GM12891 (cell line): Measurements from ENCODE around the gene E2F1.

Source experiments
- DNase-seq: peaks from one replicate; pipeline ENCODE4 v3.0.0; 2011; ENCODE audit warnings: low spot score; ENCODE audit not compliant: insufficient read length
- FAIRE-seq: peaks from 2 replicates; lab custom pipeline; 2011; peaks lifted over from hg19 to GRCh38; lab: Jason Lieb, UNC
- PAX5 ChIP-seq: IDR thresholded peaks from 2 replicates; pipeline ENCODE4 v1.6.1; 2011; ENCODE audit warnings: low read length, moderate library complexity, mild to moderate bottlenecking; ENCODE audit not compliant: insufficient read depth, severe bottlenecking
- POLR2A ChIP-seq: IDR thresholded peaks from 2 replicates; pipeline ENCODE4 v1.6.1; 2011; ENCODE audit warnings: low read depth, low read length, control low read depth
- POLR2AphosphoS5 ChIP-seq: IDR thresholded peaks from 2 replicates; pipeline ENCODE4 v1.6.1; 2011; ENCODE audit warnings: low read depth, low read length, control low read depth
- POU2F2 ChIP-seq: IDR thresholded peaks from 2 replicates; pipeline ENCODE4 v1.6.1; 2011; ENCODE audit warnings: low read depth, mild to moderate bottlenecking, control low read depth, low read length, moderate library complexity
- SPI1 ChIP-seq: IDR thresholded peaks from 2 replicates; pipeline ENCODE4 v1.6.1; 2011; ENCODE audit warnings: low read depth, low read length, control low read depth
- TAF1 ChIP-seq: IDR thresholded peaks from 2 replicates; pipeline ENCODE4 v1.6.1; 2011; ENCODE audit warnings: low read depth, low read length, control low read depth

Gene E2F1

DNA sequence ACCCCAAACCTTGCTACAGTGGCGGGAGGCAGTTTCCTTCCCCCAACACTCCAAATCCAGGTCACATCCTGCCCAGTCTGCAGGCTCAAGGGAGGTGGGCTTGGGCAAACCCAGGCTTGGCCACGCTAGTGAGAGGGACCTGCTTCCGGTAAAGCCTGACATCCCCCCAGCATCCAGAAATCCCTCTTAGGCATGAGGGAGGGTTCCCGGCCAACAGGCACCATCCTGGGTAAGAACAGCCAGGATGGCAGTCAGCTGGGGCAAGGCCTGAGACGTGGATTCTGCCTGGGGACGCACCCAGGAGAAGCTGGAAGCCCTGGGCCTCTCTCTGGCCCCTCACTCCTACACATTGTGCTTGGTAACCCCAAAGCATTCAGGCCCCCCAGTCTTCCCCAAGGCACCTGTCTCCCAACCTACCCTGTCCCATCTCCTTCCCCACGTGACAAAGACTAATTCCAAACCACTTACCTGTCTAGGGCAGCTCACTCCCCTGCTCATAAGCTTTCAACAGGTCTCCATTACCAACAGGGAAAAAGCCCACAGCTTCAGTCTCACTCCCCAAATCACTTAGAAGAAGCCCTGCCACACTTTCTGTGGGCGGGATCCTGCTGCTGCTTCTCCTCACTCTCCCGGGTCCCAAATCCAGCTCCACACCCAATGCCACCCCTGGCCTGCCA is 22.0 kb downstream of the E2F1 start:
- DNase-seq (peak; percentile 23), FAIRE-seq (no peak)
- TF ChIP-seq POU2F2 (no peak), POLR2AphosphoS5 (no peak), TAF1 (no peak), PAX5 (no peak), SPI1 (no peak), POLR2A (no peak)

DNA sequence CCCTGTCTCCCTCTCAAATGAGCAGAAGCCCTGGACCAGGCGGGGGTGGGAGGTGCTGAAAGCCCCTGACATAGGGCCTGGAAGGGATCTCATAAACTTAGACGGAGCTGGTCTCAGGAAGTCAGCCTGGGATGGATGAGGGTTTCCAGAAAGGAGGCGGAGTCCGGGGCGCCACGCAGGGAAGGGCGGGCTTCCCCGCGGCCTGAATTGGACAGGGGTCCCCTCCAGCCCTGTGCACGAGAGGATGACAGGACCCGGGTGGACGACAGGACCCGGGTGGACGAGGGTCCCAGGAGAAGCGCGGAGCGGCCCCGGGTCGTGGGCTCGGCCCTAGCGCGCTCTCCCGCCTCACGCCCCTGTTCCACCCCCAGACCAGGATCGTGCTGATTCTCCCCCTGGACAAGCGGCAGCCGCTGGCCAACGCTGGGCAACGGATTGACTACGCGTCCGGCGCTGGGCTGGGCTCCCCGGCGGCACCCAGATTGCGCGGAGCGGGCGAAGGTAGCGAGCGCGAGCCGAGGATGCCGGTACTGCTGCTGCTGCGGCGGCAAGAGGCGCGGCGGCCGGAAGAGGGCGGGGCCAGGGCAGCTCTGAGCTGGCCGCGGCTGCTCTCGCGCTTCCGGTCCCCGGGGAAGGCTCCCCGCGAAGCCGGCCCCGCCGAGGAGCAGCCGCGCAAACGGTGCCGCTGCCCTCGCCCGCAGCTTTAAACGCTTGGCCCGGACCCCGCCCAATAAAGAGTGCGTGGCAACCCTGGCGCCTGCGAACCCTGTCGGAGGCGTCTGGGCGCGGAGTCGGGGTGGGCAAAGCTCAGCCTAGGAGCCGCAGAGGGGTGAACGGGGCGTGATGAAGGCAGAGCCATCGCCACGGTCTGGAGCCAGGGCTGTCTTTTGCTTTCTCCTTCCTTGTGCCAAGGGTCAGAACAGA is 22.8 kb downstream of the E2F1 start:
- peak; percentile 87 for FAIRE-seq

DNA sequence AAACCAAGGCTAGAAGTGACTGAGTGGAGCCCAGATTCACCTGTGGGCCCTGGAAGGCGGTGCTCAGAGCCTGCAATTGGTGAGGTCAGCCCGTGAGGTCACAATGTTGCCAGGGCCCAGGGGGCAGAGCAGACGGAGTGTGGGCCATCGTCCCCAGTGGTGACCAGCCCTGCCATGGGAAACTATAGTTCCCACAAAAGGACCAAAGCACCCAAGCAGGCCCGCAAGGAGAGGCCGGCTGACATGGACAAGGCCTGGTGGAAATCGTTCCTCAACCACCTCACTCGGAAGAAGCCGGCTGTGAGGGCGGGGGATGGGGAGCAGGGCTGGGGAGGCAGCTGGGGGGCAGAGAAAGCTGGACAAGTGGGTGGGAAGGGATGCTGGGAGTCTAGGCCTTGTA is 24.0 kb downstream of the E2F1 start, which contains the start of gene C20orf144:
Gene C20orf144 (plus strand): TSS at position 156 of the 400 bp plus-strand sequence. CDS start 19 bp downstream, at position 175.
- TF ChIP-seq POU2F2: no peak
- TF ChIP-seq TAF1: no peak
- no peak for TF ChIP-seq SPI1
- TF ChIP-seq POLR2A: no peak
- no peak for TF ChIP-seq POLR2AphosphoS5
- no peak for TF ChIP-seq PAX5
- peak; percentile 8 for DNase-seq
- FAIRE-seq: no peak

More for the DNA sequence above, 22.8 kb downstream of the E2F1 start:
- DNase-seq: peak; percentile 91
- no peak for TF ChIP-seq POLR2AphosphoS5
- no peak for TF ChIP-seq POU2F2
- no peak for TF ChIP-seq PAX5
- TF ChIP-seq TAF1: peak; percentile 73
- TF ChIP-seq POLR2A: peak; percentile 67
- TF ChIP-seq SPI1: no peak

DNA sequence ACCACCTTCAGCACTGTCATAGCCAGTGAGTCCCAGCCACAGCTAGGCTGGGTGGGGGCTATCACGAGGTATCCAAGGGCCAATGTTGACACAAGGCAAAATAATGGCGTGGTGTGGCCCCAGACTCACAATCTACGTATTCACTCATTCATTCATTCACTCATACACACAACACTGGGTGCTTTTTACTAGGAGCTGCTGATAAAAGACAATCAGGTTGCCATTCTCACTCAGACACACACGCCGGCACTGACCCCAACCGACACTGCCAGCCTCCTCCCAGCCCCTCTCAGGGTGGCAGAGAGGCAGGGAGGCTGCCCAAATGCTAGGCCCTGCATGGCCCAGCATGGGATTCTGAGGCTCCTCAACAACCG is 25.5 kb downstream of the E2F1 start:
- no peak for DNase-seq
- TF ChIP-seq TAF1 (no peak), POU2F2 (no peak), POLR2AphosphoS5 (no peak), POLR2A (no peak), SPI1 (no peak), PAX5 (no peak)
- FAIRE-seq: no peak

DNA sequence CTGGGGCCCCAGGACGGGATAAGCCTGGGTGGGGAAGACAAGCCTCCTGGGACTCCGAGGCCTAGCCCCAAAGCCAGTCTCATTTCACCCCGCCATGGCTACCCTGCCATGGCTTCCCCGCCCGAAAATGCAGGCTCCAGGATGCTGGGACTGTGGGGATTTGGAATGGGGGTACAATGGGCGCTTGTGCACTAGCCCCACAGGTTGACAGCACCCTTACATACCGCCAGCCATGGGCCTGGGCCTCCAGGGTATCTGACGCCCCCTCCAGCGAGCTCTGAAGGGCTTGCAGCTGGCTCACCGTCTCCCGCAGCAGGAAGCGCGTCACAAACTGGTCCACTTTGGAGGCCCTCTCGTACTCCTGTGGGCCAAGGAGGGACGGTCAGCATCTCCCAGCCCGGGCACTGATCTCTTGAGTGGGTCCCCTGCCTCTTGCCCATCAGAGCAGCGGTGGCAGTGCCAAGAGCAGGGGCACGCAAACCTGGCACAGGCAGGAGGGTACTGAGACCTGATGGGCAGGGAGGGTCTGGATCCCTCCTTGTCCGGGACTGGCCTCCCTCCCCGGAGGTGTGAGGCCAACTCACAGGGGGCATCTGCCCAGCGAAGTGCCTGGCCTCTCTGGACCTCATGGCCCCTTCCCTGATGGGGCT is 26.0 kb downstream of the E2F1 start:
- FAIRE-seq (no peak), DNase-seq (no peak)
- TF ChIP-seq SPI1 (no peak), PAX5 (no peak)

DNA sequence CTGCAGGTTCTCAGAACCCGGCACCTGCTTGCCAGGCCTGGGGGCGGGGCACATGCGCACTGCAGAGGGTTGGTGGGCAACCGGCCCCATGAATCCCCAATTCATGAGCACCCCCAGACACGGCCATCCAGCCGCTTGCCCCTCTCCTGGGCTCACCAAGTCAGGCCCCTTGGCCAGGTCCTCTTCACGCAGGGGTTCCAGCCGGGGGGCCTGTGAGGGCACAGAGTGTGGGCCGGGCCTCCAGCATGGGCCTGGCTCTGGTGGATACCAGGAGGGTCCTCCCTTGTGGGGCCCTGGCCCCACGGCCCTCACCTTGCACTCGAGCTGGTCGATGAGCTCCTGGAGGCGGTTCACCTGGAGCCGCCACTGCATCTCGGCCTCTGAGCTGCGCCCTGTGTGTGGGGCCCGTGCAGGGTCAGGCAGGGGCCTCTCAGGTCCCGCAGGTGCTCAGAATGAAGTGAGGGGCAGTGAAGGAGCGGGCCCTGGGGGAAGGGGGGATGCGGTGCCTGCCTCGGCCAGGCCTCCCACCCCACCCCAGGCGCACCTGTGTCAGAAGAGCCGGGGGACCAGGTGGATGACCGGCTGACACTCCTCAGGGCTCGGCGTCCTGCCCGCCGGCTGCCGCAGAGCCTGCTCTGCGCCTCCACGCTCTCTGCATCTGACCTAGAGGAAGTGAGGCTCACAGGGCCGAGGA is 26.7 kb downstream of the E2F1 start:
- no peak for FAIRE-seq
- DNase-seq: no peak
- TF ChIP-seq SPI1 (no peak), POLR2AphosphoS5 (no peak), POU2F2 (no peak), PAX5 (no peak), TAF1 (no peak)

DNA sequence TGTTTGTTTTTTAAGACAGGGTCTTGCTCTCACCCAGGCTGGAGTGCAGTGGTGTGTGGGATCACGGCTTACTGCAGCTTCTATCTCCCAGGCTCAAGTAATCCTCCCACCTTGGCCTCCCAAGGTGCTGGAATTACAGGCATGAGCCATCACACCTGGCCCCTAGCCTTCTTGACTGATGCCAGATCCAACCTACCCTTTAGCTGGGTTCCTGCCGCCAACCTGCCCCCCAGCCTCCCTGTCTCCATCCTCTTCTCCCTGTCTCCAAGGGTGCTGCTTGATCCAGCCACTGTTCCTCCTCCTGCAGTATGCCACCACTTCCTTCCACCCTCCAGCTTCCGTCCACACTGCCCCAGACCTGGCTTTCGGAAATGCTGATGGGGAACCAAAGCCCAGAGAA is 27.3 kb downstream of the E2F1 start:
- FAIRE-seq: no peak
- DNase-seq: no peak

DNA sequence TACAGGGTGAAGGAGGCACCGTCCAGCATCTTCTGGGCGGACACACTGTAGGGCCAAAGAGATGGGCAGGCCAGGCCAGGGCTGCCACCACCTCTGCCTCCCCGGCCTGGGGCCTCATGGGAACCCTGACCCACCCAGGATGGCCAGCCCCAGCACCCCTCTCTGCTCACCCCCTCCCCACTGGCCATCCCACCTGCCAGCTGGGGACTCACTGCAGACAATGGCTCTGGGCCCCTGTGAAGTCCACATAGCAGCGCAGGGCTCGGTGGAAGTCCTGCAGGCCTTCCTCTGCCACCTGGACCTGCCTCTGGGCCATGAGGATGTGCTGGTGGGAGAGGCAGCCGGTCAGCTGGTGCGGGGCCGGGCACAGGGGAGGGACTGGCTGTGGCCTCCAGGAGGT is 27.7 kb downstream of the E2F1 start:
- DNase-seq: peak; percentile 6
- no peak for FAIRE-seq
- no peak for TF ChIP-seq PAX5
- TF ChIP-seq SPI1: no peak
- no peak for TF ChIP-seq POU2F2
- no peak for TF ChIP-seq TAF1
- TF ChIP-seq POLR2AphosphoS5: no peak
- TF ChIP-seq POLR2A: no peak

More for the DNA sequence above, 27.3 kb downstream of the E2F1 start:
- no peak for TF ChIP-seq POLR2A
- TF ChIP-seq TAF1: no peak
- no peak for TF ChIP-seq POU2F2
- TF ChIP-seq SPI1: no peak
- TF ChIP-seq PAX5: no peak
- TF ChIP-seq POLR2AphosphoS5: no peak

DNA sequence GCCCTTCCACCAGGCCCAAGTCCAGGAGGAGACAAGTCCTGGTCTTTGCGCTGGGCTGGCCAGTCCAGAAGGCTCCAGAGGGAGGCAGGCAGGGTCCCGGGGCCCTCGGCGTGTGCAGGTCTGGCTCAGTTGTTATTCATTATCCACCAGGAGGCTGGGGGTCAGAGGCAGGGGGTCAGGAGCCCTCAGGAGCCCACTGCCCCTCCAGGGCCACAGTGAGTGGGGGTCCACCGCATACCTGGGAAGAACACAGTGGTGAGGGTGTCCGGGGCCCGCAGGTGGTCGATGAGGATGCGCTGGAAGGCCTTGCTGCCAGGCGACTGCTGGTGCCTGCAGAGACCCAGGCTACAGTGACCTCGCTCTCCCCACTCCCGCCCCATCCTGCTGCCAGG is 28.5 kb downstream of the E2F1 start:
- FAIRE-seq (no peak), DNase-seq (no peak)
- no peak for TF ChIP-seq SPI1
- TF ChIP-seq TAF1: no peak
- TF ChIP-seq POU2F2: no peak
- no peak for TF ChIP-seq POLR2A
- TF ChIP-seq PAX5: no peak
- TF ChIP-seq POLR2AphosphoS5: no peak
